Measurements from ENCODE around the gene ANGPTL3. TPM values are rescaled to one million over a fixed set of nuclear protein-coding genes. Genes with fewer than 3 reads are reported as not detected.

The ANGPTL3 gene
- total and polyA plus RNA-seq, 10 of the 15 experiments (the other 5 are each of a cell fraction or from before 2014, with no cell fraction given), result 0.05 to 0.15 (median 0.07) TPM; not detected in 7

GRCh38 chr1:62588000-62588399, 9.3 kb upstream of the ANGPTL3 start:
- ChIA-PET POLR2A (no interaction called here), CTCF (no interaction called here), RAD21 (ENCODE audit: unreplicated experiment) (no interaction called here), SMC1A (ENCODE audit: uncharacterized antibody, unreplicated experiment) (interaction anchor here (1.0 to 1.5 kb wide), 2 partner anchors 42 to 101 kb away, joined by 3 read pairs; partner anchors contain the start of gene DOCK7)
- DNase-seq (ENCODE audit: low read depth, low spot score), result no peak
- no peak for FAIRE-seq
- no peak for ATAC-seq
- H3K9ac ChIP-seq (ENCODE audit: control insufficient read depth, insufficient read depth, low read length), result no peak overlapping the region
- no peak overlapping the region for H2AFZ ChIP-seq (ENCODE audit: control insufficient read depth, low read depth, low read length)
- H3K27me3 ChIP-seq (replicated peaks in 1 of 2; ENCODE audit: control insufficient read depth in 2 of 2, insufficient read depth in 2 of 2, low read length in 1 of 2), result no peaks in the 10 kb centered on the region
- in situ Hi-C loops (cut with MboI), result no loop called here
- no peaks in the 10 kb centered on the region for H3K4me1 ChIP-seq (ENCODE audit: control insufficient read depth, insufficient read depth, low read length)
- H4K20me1 ChIP-seq (ENCODE audit: control insufficient read depth, insufficient read depth), result no peaks in the 10 kb centered on the region
- H3K79me2 ChIP-seq (ENCODE audit: control insufficient read depth, insufficient read depth, low read length), result no peaks in the 10 kb centered on the region
- no peak overlapping the region for H3K27ac ChIP-seq (ENCODE audit: control insufficient read depth, insufficient read depth)
- no peak overlapping the region for H3K4me3 ChIP-seq
- no peaks in the 10 kb centered on the region for H3K9me3 ChIP-seq (replicated peaks; ENCODE audit: control insufficient read depth, insufficient read depth, low read length)
- intact Hi-C loops (cut with micrococcal nuclease; ENCODE audit: unreplicated experiment), result no loop called here
- BruUV-seq (replicated peaks), result no TSS peak
- no peak overlapping the region for H3K4me2 ChIP-seq (ENCODE audit: control insufficient read depth, insufficient read depth)
- H3K36me3 ChIP-seq (ENCODE audit: control insufficient read depth in 2 of 2, insufficient read depth in 2 of 2, low read length in 1 of 2), result no peaks in the 10 kb centered on the region
- TF ChIP-seq SPI1 (IDR thresholded peaks at IDR 0.05; ENCODE audit: borderline replicate concordance, insufficient read depth, low read depth, low read length), result no peak
- no peak for TF ChIP-seq MTA2 (IDR thresholded peaks at IDR 0.05; ENCODE audit: low read depth)
- TF ChIP-seq RUNX3 (IDR thresholded peaks at IDR 0.05; ENCODE audit: low read length), result no peak
- no peak for TF ChIP-seq POLR2AphosphoS2 (IDR thresholded peaks at IDR 0.05; ENCODE audit: low read depth, low read length)
- TF ChIP-seq ZBTB4 (CRISPR knock-in tag; IDR thresholded peaks at IDR 0.05), result no peak
- no peak for TF ChIP-seq E2F8 (IDR thresholded peaks at IDR 0.05; ENCODE audit: low read depth, partially characterized antibody)
- TF ChIP-seq ATF2 (IDR thresholded peaks at IDR 0.05; ENCODE audit: low read length), result no peak
- no peak for TF ChIP-seq PRDM15 (CRISPR knock-in tag; IDR thresholded peaks at IDR 0.05)
- no peak for TF ChIP-seq SMAD5 (IDR thresholded peaks at IDR 0.05; ENCODE audit: low read depth)
- no peak for TF ChIP-seq BCLAF1 (IDR thresholded peaks at IDR 0.05)

Data from GM12878 (cell line).